PFSK-1 (cell line): Measurements from ENCODE around the gene SPPL2C.

ENCODE experiments used
- POLR2AphosphoS5 ChIP-seq: IDR thresholded peaks from 2 replicates; pipeline ENCODE4 v1.6.1; 2012; ENCODE audit warnings: low read depth, mild to moderate bottlenecking, control low read depth, low read length, moderate library complexity
- REST ChIP-seq, 2 experiments: IDR thresholded peaks; 2 replicates each; pipeline versions ENCODE4 v1.6.1 to v1.8.0; 2011 to 2012; ENCODE audit warnings: low read depth in 2 of 2, low read length in 2 of 2, control low read depth in 1 of 2, inconsistent platforms in 1 of 2, mild to moderate bottlenecking in 1 of 2, moderate library complexity in 1 of 2; ENCODE audit not compliant: insufficient read depth in 1 of 2
- SIN3A ChIP-seq: IDR thresholded peaks from 2 replicates; pipeline ENCODE4 v1.6.1; 2012; ENCODE audit warnings: mild to moderate bottlenecking, low read length, moderate library complexity, borderline replicate concordance; ENCODE audit not compliant: insufficient read depth
- TAF1 ChIP-seq: IDR thresholded peaks from 2 replicates; pipeline ENCODE4 v1.6.1; 2012; ENCODE audit warnings: low read length, control low read depth, borderline replicate concordance; ENCODE audit not compliant: insufficient read depth

DNA sequence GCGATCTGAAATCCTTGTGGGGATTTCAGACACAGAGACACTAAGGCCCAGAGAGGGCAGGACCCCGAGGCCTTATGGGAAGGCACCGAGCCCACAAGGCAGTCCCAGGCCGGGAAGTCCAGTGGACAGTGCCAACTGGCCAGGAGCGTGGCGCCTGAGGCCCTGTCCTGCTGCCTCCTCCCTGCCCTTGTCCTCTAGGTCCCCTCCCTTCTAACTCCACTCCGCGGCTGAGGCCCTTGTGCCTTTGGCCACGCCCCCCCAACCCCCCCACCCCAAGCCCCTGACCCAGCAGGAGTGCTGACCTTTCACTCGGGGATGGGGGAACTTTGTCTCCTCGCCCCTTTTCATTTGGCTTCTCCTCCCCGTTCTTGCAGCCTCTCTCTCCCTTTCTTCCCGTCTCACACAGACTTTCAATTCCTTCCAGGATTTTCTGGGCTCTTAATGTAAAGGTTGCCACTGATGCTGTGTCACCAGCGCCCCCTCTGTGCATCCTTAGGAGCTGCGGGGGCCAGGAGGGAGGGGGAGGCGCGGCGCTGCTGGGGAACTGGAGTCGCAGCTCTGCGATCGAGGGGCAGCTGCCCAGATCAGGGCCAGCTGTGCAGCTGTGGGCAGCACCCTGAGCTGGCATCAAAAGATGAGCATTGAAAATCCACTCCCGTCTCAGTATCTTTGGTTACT is 31.5 kb upstream of the SPPL2C start:
- TF ChIP-seq TAF1 (no peak), POLR2AphosphoS5 (no peak), REST (IDR thresholded peaks at IDR 0.05; ENCODE audit: insufficient read depth in 1 of 2, low read depth in 2 of 2, low read length in 2 of 2) (no peak), SIN3A (no peak)
